ENCODE measurements around the gene ZBTB7B.

Gene ZBTB7B

DNA sequence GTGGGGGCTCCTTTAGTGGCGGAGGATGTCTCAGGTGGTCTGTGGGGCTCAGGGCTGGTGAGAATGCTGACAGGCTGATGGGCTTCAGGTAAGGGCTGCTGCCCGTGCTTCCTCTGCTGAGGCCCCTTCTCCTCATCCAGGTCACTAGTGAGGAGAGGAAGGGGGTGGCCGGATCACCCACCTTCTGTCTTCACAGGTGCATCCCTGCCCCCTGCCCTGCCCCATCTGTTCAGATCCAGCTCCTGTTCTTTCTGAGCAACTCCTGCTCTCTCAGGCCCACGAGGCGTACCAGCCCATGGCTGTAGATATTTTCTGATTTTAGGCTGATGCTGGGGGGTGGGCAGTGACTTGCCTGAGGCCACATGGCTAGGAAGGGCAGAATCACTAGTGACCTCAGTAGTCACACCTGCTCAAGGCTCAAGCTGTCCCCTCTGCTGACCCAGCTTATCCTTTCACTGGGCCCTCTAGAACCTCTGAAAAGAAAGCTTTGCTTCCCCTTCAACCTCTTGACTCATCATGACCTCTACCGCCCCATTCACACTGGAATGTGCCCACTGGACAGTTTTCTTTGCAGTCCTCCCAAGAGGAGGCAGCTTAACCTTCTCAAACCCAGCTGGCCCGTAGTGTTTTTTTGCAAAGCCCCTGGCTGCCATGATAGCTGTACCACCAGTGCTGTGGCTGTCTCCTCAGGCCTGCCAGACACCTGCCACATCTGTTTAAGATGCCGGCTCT, 16.2 kb downstream of the ZBTB7B start:
- DNase-seq = peak in 1 of 2 experiments; percentile 44

- no peak for DNase-seq
Observed at GRCh38 chr1:155019377-155020245, 17.0 kb downstream of the ZBTB7B start.

- DNase-seq = no peak
Observed at GRCh38 chr1:155022136-155022926, 19.7 kb downstream of the ZBTB7B start.

DNA sequence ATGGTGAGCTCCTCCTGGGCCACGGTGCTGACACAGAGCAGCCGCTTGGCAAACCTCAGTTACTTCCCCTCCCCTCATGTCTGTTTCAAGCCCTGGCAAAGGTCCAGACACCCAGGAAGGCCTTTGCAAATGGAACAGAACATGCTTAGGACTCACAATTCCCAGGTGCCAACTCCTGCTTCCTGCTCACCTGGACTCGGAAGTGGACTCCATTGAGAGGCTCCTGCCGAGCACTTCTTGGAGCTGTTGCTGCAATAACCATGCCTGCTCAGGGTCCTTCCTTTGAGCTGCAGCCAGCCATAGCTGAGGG, 20.3 kb downstream of the ZBTB7B start:
- DNase-seq = no peak

GRCh38 chr1:155023627-155024026, 21.0 kb downstream of the ZBTB7B start:
- no peak for DNase-seq

GRCh38 chr1:155024315-155024714, 21.7 kb downstream of the ZBTB7B start:
- no peak for DNase-seq

GRCh38 chr1:155026154-155026553, 23.6 kb downstream of the ZBTB7B start:
- no peak for DNase-seq

GRCh38 chr1:155026588-155026987, 24.0 kb downstream of the ZBTB7B start:
- DNase-seq = no peak

DNA sequence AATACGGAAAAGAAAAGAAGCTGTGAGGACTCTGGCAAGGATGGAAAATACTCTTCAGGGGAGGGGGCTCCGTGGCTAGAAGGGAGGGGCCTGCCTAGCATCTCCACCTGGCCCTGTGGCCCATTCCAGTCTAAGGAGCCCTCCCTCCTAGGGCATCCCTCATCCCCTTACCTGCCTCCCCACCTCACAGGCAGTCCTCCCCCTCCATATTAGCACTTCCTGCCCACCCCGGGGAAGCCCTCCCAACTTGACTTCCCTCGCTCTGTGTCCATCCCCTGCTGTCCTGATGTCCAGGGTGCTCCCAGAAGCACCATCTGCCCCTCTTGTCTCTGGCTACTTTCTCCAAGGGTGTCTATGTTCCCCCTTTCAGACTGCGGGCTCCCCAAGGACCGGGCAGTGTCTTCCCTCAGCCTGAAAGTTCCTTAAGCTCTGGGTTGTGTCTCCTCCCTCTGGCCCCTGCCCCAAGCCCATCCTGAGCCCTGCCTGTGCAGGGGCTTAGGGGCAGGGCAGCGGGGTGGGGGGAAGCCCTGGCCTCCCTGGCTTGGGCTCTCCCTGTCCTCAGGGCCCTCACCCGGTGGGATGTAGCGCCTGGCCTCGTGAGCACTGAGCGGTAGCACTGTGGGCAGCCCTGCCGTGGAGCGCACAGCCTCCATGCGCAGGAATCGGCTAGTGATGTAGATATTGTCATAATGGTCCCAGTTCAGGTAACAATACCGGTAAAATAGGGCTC, 27.1 kb downstream of the ZBTB7B start:
- no peak for DNase-seq

DNA sequence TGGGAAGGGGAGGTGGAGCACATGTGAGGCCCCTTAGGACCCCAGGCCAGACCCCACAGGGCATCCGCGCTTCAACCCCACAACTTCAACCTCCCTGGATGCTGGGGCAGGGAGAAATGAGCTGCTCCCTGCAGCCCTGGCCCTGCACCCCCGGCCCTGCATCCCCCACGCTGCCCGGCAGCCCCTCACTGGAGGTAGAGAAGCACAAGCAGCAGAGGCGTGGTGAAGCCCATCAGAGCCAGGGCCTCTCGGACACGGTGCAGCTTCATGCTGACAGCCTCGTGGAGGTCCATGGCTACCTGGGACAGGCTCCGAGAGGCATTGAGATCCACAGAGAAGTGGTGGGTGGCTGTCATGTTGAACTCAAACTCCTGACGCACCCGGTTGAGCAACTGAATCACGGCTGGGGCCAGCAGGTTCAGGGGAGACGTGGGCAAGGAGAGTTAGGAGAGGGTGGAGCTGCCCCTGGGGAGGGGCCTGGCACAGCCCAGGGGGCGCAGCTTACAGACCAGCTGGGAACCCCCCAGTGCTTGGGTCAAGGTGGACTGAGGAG, 27.7 kb downstream of the ZBTB7B start:
- DNase-seq = no peak

- no peak for DNase-seq
Observed at GRCh38 chr1:155030899-155031298, 28.3 kb downstream of the ZBTB7B start.

- no peak for DNase-seq
Observed at GRCh38 chr1:155032886-155033285, 30.3 kb downstream of the ZBTB7B start.

DNA sequence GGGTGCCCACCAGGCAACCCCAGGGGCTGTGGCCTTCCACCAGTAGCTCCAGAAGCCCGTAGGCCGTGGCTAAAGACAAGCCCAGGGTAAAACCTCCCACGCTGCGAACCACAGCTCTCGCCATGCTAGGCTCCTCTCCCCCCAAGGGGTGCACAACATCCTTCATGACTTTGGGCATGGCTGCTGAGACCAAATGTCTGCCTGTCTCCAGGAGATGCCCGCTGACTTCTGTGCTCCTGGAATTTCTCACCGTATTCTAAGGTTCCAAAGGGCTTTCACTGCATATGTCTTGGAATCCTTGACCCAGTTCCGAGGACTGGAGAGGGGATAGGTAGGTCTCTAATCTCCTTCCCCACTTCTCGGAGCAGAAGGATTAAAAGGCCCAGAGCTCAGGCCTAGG, 30.9 kb downstream of the ZBTB7B start, which contains the start of the genes DCST1 and DCST2:
Gene DCST1 (plus strand): TSS at position 301 of the 400 bp plus-strand sequence. CDS start 213 bp downstream, outside the sequence.
Gene DCST2 (minus strand): TSS at position 258 of the 400 bp plus-strand sequence. CDS start 80 bp downstream, at position 178.
- DNase-seq = no peak

DNA sequence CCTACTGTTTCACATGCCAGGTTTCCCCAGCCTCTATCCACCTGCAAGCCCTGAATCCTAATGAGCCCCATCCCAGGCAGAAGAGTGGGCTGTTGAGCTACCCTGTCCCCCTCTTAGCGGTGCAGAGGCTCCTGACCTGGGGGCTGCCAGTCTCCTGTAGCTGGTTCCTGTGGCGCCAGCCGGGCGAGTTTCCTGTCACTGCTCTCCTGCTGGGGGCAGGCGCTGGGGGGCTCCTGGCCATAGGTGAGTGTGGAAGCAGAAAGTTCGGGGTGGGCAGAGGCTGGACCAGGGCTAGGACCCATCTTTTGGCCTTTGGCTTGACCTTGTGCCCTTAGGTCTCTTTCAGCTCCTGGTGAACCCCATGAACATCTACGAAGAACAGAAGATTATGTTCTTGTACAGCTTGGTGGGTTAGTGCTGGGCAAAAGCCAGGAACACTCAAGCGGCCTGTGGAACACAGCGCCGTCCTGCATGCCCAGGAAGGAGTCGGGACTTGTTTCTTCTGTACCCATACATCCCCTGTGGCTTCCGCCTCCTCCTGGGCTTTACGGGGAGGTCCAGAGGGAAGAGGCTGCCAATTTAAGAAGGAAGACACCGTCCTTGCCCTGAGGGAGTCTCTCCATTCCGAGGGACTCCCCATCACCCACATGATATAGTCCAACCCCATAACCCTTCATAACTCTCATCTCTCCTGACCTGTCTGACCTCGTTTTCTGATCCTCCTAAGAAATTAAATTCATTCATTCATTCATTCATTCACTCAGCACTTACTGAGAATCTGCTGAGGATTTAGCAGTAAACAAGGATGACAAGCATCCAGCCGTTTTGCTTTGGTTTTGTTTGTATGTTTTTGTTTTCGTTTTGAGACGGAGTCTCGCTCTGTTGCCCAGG, 32.0 kb downstream of the ZBTB7B start:
- DNase-seq = no peak

DNA sequence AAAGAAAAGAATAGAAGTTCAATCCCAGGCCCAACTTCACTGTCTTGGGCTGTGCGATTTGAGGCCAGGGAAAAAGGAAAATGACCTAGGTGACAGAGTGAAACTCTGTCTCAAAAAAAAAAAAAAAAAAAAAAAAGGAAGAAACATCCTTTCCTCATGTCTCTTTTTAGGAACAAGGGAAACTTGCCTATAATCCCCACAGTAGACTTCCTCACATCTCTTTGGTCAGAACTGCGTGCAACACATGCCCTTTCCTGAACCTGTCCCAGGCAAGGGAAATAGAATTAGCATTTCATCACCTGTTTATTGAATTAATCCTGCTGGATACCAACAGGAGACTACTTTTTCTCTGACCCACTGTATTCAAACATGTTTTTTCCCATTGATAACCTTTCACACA, 33.3 kb downstream of the ZBTB7B start:
- DNase-seq = no peak

DNA sequence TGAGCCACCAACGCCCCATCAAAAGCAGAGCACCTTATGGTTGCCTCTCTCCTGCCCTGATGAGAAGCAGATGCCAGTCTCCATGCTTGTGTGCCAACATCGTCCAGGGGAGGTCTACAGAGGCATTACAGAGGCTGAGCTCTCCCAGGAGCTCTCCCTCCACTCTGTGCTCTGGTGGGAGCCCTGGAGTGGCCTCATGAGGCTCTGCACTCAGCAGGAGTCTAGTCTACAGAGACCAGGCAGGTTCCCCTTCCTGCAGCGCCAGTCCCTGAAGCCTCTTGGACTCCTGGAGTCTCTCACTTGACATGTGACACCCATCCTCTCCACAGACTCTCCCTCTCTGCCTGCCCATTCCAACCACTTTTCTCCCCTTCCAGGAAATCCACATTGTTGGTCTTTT, 34.4 kb downstream of the ZBTB7B start:
- no peak for DNase-seq

DNA sequence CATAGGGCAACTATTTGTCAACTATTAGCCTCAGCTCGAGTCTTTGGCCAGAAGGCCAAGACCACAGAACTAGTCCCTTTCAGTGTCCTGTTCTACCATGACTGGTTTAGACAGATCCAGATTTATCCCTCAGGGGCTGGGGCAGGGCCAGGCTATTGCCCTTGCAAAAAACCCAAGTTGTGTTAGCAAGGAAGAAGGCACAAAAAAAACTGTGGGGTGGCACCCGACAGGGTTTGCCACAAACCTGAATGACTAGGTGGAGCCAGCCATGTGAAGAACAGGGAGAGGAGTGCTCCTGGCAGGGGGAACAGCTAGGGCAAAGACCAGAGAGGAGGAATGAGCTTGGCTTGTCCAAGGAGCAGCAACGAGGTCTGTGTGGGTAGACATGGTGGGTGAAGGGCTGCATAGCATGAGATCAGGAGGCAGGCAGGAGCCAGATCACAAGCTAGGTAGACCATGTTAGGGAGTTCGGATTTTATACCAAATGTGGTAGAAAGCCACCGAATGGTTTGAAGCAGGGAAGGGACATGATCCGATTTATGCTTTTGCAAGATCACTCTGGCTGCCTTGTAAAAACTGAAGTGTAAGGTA, 35.3 kb downstream of the ZBTB7B start:
- DNase-seq = no peak

GRCh38 chr1:155038602-155039307, 36.2 kb downstream of the ZBTB7B start:
- DNase-seq = no peak

DNA sequence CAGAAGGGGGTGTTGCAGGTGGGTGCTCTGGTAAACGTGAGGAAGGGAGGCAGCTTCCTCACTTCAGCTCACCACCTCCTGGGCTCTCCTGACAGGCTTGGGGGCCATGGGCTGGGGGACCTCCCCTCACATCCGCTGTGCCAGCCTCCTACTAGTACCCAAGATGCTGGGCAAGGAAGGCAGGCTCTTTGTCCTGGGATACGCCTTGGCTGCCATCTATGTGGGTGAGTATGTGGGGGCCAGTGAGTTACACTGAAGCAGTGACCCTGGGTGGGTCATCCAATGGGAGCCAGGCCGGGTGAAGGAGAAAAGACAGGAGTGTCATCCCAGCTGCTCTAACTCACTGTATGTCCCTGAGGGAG, 36.7 kb downstream of the ZBTB7B start:
- DNase-seq = no peak
